Forelimb muscle (tissue), 1 donor: ENCODE measurements around the gene SIGLEC9. TPM values are rescaled to one million over a fixed set of nuclear protein-coding genes. Genes with fewer than 3 reads are reported as not detected.

ENCODE experiments used
- DNase-seq: peaks from one replicate; pipeline ENCODE4 v3.0.0-alpha.2; 2013; ENCODE audit warnings: low read depth
- polyA plus RNA-seq: library from polyadenylated mRNA; unstranded; fragments of 120-200 nt; gene quantifications from one replicate; pipeline ENCODE4 v1.2.1, GENCODE V29; 2013; ENCODE audit not compliant: insufficient read length

Gene SIGLEC9
- polyA plus RNA-seq, 1 donor, result 0.65 TPM

GRCh38 chr19:51144482-51145045 is 19.9 kb downstream of the SIGLEC9 start:
- DNase-seq, result no peak

GRCh38 chr19:51145916-51146493 is 21.3 kb downstream of the SIGLEC9 start:
- no peak for DNase-seq

- DNase-seq, result no peak
Measured at GRCh38 chr19:51146751-51147150, 22.0 kb downstream of the SIGLEC9 start.

GRCh38 chr19:51147663-51148062 is 23.0 kb downstream of the SIGLEC9 start:
- DNase-seq, result no peak

- DNase-seq, result no peak
Measured at GRCh38 chr19:51148580-51148979, 23.9 kb downstream of the SIGLEC9 start.

GRCh38 chr19:51150627-51151026 is 25.9 kb downstream of the SIGLEC9 start:
- DNase-seq, result no peak

- DNase-seq, result no peak
Measured at GRCh38 chr19:51156710-51157109, 32.0 kb downstream of the SIGLEC9 start.

GRCh38 chr19:51157265-51157664 is 32.6 kb downstream of the SIGLEC9 start:
- DNase-seq, result no peak

- no peak for DNase-seq
Measured at GRCh38 chr19:51158474-51159129, 33.9 kb downstream of the SIGLEC9 start.

GRCh38 chr19:51159656-51160055 is 35.0 kb downstream of the SIGLEC9 start:
- no peak for DNase-seq

- no peak for DNase-seq
Measured at GRCh38 chr19:51161266-51161665, 36.6 kb downstream of the SIGLEC9 start.

GRCh38 chr19:51161867-51162496 is 37.3 kb downstream of the SIGLEC9 start:
- no peak for DNase-seq

- no peak for DNase-seq
Measured at GRCh38 chr19:51163257-51163656, 38.6 kb downstream of the SIGLEC9 start.

GRCh38 chr19:51164215-51164614 is 39.5 kb downstream of the SIGLEC9 start:
- DNase-seq, result no peak

- no peak for DNase-seq
Measured at GRCh38 chr19:51166846-51167490, 42.3 kb downstream of the SIGLEC9 start.

- DNase-seq, result no peak
Measured at GRCh38 chr19:51168564-51169282, 44.0 kb downstream of the SIGLEC9 start.

GRCh38 chr19:51169283-51169918 is 44.7 kb downstream of the SIGLEC9 start:
- peak; percentile 13 for DNase-seq

- no peak for DNase-seq
Measured at GRCh38 chr19:51172223-51172622, 47.5 kb downstream of the SIGLEC9 start.

GRCh38 chr19:51173681-51174080 is 49.0 kb downstream of the SIGLEC9 start:
- DNase-seq, result no peak

GRCh38 chr19:51179256-51179655 is 54.5 kb downstream of the SIGLEC9 start:
- DNase-seq, result no peak
